DMS 273 treated with DMSO at 0.1 percent for 48 hours (cell line): ENCODE results near the gene CDH23.
A peak's percentile ranks its signal among the peaks of the same experiment; 100 is the strongest.

Source experiments
- DNase-seq: peaks from one replicate; lab custom pipeline; 2025; lab: John Stamatoyannopoulos, UW

Gene CDH23

DNA sequence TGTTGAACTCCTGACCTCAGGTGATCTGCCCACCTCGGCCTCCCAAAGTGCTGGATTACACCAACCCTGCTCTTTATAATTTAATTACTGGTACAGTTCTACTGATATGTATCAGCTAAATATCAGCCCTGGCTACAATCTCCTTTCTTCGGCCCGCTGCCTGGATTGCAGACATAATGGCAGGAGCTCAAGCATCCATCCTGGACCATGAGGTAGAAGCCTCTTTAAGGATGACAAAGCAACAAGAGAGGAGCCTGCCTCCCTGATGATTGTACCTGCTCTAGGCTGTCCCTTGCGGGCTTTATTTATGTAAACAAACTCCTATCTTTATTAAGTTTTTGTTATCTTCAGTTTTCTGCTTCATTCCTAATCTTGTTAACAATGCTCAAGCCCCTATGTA is 459.9 kb downstream of the CDH23 start:
- DNase-seq = no peak

DNA sequence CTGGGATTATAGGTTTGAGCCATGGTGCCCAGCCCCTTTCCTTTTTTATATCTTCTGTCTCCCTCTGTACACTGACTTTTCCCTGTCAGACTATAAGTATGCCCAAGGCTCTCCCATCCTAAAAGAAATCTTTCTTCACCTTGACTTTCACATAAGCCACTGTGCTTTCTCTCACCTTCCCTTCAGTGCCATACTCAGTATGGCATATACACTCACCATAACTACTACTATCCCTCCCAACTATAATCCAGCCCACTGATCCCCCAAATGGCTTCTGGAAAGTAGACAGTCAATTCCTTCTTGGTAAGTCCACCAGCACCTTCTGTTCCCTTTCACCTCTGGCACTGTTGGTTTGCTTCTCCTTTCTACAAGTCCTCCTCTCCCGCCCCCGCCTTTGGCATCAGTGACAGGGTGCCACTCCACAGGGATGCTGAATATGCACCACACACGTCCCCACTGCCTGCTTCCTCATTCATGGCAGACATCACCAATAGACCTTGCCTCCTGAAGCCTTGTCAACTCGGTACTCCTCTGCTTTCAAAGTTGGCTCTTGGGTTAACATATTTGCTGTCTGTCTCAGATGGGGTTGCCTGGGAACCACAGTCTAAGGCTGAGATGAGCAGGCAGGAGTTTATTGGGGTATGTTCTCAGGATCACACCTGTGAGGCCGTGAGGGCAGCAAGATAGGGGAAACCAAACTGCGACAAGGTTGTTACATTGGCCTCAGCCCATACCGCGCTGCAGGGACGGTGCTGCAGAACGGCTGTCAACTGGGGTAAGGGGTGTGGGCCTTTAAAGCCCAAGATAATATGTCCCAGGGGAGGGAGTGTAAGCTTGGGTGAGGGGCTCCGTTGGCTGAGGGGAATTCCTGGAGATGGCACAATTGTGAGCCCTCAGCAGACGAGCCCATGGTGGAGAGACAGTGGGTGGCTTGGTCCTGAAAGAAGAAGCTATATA is 461.5 kb downstream of the CDH23 start:
- no peak for DNase-seq

DNA sequence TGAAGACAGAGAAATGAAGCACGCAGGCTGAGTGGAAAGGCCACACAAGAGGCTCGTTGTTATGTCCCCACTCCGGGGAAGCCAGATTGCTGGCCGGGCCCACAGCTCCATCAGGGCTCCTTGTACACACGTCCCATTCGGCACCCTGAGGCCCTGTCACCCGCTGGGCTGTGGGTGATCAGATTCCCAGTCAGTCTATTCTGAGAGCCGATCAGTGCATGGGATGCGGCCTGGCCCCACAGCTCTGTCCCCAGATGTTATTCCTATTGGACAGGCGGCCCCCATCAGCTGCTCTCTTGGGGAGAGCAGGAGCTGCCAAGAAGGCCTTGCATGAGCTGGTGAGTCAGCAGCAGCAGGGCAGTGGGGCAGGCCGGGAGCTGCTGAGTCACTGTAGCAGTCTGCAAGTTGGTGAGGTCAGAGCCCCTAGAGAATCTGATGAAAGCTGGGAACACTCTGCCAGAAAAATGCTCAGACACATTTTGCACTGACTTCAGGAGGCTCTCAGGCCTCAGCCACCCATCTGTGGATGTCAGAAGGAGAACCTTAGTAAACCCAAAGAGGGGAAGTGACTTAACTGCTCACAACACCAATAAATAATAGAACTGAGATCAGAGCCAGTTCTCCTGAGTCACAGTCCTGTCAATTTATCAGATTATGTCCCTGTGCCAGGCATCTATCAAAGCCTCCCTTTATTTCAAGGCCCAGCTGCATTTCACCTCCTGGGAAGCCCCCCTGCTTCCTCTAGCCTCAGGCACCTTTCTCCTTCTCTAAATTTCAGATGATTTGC is 463.7 kb downstream of the CDH23 start:
- DNase-seq = peak; percentile 83

DNA sequence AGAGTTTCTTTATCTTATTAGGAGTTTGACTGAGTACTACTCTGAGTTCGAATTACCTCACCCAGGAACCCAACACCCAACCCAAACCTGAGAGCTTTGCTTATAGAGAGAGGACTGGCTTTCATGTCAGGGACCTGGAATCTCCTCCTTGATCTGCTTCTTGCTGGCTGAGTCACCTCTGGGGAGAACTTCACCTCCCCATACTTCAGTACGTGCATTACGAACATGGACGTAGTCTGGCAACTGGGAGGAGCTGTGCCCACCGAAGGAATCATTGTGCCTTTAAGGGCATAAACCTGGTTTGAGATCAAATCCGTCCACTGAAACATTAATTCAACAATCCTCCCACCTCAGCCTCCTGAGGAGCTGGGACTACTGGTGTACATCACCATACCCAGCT is 466.5 kb downstream of the CDH23 start:
- no peak for DNase-seq

DNA sequence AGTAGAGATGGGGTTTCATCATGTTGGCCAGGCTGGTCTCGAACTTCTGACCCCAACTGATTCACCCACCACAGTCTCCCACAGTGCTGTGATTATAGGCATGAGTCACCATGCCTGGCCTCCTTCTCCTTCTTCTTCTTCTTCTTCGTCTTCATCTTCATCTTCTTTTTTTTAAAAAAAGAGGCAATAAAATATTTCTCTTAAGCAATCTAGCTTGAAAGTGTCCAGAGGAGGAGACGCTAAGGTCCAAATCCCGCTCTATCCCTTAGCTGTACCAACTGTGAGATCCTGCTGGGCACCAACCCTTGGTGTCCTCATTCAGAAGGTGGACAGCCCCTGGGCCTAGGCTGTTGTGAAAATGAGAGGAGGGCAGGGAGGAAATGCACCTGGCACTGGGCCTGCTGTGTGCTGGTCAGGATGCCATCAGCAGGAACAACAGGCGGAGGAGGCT is 468.2 kb downstream of the CDH23 start:
- DNase-seq = no peak
